ENCODE measurements around the gene RORB.

The RORB gene

DNA sequence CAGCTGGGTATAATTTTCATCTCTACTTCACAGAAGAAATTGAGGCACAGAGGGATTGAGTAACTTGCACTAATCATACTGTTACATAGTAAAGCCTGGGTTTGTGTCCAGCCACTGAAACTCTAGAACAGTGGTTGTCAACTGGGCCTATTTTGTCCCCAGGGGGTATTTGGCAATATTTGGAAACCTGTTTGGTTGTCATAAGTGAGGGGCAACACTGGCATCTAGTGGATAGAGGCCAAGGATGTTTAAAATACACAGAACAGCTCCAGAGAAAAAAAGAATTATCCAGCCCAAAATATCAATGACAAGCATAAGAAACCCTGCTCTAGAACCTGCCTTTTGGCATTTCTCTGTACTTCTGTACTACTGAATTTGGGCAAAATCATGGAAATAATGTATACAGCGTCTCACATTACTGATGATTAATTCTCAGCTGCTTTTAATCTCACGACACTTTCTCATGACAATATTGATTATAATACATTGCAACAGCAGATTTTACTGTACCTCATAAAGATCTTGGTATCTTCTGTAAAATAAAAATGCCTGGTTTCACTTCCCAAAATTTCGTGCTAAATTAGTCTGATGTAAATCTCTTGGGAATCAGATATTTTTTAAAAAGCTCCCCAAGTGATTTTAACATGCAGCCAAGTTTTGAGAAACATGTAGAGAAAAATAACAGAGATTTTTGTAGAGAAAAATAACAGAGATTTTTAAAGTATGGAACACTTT lies 112.7 kb downstream of the RORB start:
- H3K27ac ChIP-seq (ENCODE audit: low read length) = no peak overlapping the region
- H3K27me3 ChIP-seq (ENCODE audit: low read depth, low read length) = no peaks in the 10 kb centered on the region
- no peak overlapping the region for H3K4me3 ChIP-seq (ENCODE audit: low read depth in 1 of 2, low read length in 2 of 2)
- no peaks in the 10 kb centered on the region for H3K36me3 ChIP-seq (ENCODE audit: control insufficient read depth in 1 of 2, insufficient read depth in 2 of 2, low read length in 2 of 2)
- no peaks in the 10 kb centered on the region for H3K9me3 ChIP-seq (ENCODE audit: control insufficient read depth in 1 of 2, low read length in 2 of 2)
- no peaks in the 10 kb centered on the region for H3K4me1 ChIP-seq (ENCODE audit: control insufficient read depth in 1 of 2, insufficient read depth in 2 of 2, low read length in 2 of 2)

DNA sequence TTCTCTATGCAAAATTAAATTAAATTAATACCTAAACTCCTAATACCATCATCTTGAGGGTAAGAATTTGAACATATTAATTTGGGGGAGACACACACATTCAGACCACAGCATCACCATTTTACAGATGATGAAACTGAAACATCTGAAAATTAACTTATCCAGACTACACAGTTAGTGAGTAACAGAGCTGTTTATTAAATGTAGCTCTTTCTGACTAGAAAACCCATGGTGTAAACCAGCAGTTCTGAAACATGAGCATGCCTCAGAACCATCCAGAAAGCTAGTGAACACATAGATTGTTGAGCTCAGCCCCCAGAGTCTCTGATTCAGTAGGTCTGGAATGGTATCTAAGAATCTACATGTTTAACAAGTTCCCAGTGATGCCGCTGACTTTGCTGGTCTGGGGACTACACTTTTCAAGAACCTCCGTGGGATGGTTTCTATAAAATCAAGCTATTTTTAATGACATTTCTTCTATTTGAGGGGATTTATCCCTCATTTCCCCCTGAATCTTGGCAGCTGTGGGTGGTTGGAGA lies 113.5 kb downstream of the RORB start:
- Histone ChIP-seq H3K36me3 (ENCODE audit: control insufficient read depth in 1 of 2, insufficient read depth in 2 of 2, low read length in 2 of 2) (no peaks in the 10 kb centered on the region), H3K4me3 (ENCODE audit: low read depth in 1 of 2, low read length in 2 of 2) (no peak overlapping the region), H3K27me3 (ENCODE audit: low read depth, low read length) (no peaks in the 10 kb centered on the region), H3K9me3 (ENCODE audit: control insufficient read depth in 1 of 2, low read length in 2 of 2) (no peaks in the 10 kb centered on the region), H3K4me1 (ENCODE audit: control insufficient read depth in 1 of 2, insufficient read depth in 2 of 2, low read length in 2 of 2) (no peaks in the 10 kb centered on the region), H3K27ac (ENCODE audit: low read length) (no peak overlapping the region)

DNA sequence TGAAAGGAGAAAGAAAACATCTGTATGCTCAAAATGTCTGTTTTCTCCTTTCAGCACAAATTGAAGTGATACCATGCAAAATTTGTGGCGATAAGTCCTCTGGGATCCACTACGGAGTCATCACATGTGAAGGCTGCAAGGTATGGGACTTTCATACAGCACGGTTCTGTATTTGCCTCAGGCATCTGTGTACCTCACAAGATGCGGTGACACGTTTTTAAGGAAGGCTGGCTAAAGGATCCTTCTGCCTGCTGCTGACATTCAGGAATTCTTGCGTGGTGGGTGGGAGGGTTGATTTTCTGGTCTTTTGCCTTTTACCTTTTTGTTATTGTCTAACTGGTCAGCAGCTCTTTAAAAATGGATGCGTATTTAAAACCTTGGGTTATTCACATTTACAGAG lies 133.1 kb downstream of the RORB start:
- no peaks in the 10 kb centered on the region for H3K27me3 ChIP-seq (ENCODE audit: low read depth, low read length)
- no peaks in the 10 kb centered on the region for H3K4me1 ChIP-seq (ENCODE audit: control insufficient read depth in 1 of 2, insufficient read depth in 2 of 2, low read length in 2 of 2)
- no peaks in the 10 kb centered on the region for H3K9me3 ChIP-seq (ENCODE audit: control insufficient read depth in 1 of 2, low read length in 2 of 2)
- H3K27ac ChIP-seq (ENCODE audit: low read length) = no peak overlapping the region
- H3K4me3 ChIP-seq (ENCODE audit: low read depth in 1 of 2, low read length in 2 of 2) = no peak overlapping the region
- no peaks in the 10 kb centered on the region for H3K36me3 ChIP-seq (ENCODE audit: control insufficient read depth in 1 of 2, insufficient read depth in 2 of 2, low read length in 2 of 2)

DNA sequence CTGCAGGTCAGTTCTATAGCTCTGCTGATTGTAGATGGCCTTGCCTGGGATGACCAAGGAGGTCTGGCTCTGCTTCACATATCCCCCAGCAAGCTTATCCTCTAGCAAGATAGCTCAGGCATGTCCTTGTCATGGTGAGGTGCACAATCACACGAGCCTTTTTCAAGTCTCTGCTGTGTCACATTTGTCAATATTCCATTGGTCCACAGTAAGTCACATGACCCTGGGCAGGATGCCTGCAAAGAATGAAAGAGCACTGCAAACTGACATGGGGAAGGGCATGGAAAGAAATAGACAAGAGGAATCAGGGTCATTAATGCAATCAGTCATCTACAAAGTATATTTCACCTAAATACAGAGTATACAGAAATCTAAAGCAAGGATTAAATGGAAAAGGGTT lies 142.0 kb downstream of the RORB start:
- Histone ChIP-seq H3K9me3 (ENCODE audit: control insufficient read depth in 1 of 2, low read length in 2 of 2) (no peaks in the 10 kb centered on the region), H3K27ac (ENCODE audit: low read length) (no peak overlapping the region), H3K4me1 (ENCODE audit: control insufficient read depth in 1 of 2, insufficient read depth in 2 of 2, low read length in 2 of 2) (no peaks in the 10 kb centered on the region), H3K27me3 (ENCODE audit: low read depth, low read length) (no peaks in the 10 kb centered on the region), H3K4me3 (ENCODE audit: low read depth in 1 of 2, low read length in 2 of 2) (no peak overlapping the region), H3K36me3 (ENCODE audit: control insufficient read depth in 1 of 2, insufficient read depth in 2 of 2, low read length in 2 of 2) (no peaks in the 10 kb centered on the region)

DNA sequence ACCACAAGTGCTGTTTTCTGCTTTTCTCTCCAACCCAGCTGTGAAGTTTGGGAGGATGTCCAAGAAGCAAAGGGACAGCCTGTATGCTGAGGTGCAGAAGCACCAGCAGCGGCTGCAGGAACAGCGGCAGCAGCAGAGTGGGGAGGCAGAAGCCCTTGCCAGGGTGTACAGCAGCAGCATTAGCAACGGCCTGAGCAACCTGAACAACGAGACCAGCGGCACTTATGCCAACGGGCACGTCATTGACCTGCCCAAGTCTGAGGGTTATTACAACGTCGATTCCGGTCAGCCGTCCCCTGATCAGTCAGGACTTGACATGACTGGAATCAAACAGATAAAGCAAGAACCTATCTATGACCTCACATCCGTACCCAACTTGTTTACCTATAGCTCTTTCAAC lies 145.2 kb downstream of the RORB start:
- Histone ChIP-seq H3K9me3 (ENCODE audit: control insufficient read depth in 1 of 2, low read length in 2 of 2) (no peaks in the 10 kb centered on the region), H3K4me3 (ENCODE audit: low read depth in 1 of 2, low read length in 2 of 2) (no peak overlapping the region), H3K36me3 (ENCODE audit: control insufficient read depth in 1 of 2, insufficient read depth in 2 of 2, low read length in 2 of 2) (no peaks in the 10 kb centered on the region), H3K4me1 (ENCODE audit: control insufficient read depth in 1 of 2, insufficient read depth in 2 of 2, low read length in 2 of 2) (no peaks in the 10 kb centered on the region), H3K27ac (ENCODE audit: low read length) (no peak overlapping the region), H3K27me3 (ENCODE audit: low read depth, low read length) (no peaks in the 10 kb centered on the region)

DNA sequence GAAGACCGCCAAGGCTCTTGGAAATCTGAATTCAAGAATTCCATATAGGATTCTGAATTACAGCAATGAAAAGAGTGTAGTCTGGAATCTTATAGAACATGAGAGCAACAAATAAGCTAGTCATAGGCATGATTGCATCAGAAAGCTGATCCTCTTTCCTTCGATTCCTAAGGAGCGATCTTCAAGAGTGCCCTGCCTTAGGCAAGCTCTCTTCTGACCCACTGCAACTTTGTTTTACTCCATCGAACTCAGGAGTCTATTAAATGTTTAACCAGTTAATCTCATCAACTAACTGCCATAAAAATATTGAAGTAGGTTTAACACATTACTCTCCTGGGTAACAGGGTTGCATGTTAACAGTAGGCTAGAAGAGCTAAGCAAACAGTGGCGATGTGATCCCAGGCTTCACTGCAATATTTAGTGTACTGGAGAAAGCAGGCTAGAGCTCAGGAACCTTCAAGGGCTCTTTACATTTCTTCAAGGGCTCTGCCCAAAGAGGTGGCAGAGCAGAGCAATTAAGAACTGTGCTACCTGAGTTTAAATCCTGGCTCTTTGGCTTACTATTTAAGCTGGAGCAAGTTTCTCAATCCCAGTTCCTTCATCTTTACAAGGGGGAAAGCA lies 146.3 kb downstream of the RORB start:
- H3K4me3 ChIP-seq (ENCODE audit: low read depth in 1 of 2, low read length in 2 of 2) = no peak overlapping the region
- no peaks in the 10 kb centered on the region for H3K4me1 ChIP-seq (ENCODE audit: control insufficient read depth in 1 of 2, insufficient read depth in 2 of 2, low read length in 2 of 2)
- H3K27me3 ChIP-seq (ENCODE audit: low read depth, low read length) = no peaks in the 10 kb centered on the region
- no peak overlapping the region for H3K27ac ChIP-seq (ENCODE audit: low read length)
- H3K9me3 ChIP-seq (ENCODE audit: control insufficient read depth in 1 of 2, low read length in 2 of 2) = no peaks in the 10 kb centered on the region
- no peaks in the 10 kb centered on the region for H3K36me3 ChIP-seq (ENCODE audit: control insufficient read depth in 1 of 2, insufficient read depth in 2 of 2, low read length in 2 of 2)

DNA sequence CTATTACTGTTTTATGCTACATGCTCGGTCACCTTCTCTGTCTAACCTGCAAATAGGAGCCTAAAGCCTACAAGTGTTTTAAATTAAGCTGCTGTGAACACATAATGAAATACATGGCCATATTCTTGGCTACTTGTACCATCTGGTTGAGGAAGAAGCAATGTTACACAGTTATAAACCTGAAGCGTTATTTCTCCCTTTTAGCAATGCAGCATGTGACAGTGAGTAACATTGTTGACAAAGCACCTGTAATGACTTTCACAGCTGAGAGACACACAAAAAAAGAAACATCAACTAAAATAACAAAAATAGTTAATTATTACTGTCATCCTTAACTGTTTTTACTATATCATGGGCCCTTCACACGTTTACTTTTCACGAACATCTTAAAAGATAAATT lies 146.9 kb downstream of the RORB start:
- Histone ChIP-seq H3K27ac (ENCODE audit: low read length) (no peak overlapping the region), H3K27me3 (ENCODE audit: low read depth, low read length) (no peaks in the 10 kb centered on the region), H3K36me3 (ENCODE audit: control insufficient read depth in 1 of 2, insufficient read depth in 2 of 2, low read length in 2 of 2) (no peaks in the 10 kb centered on the region), H3K9me3 (ENCODE audit: control insufficient read depth in 1 of 2, low read length in 2 of 2) (no peaks in the 10 kb centered on the region), H3K4me3 (ENCODE audit: low read depth in 1 of 2, low read length in 2 of 2) (no peak overlapping the region), H3K4me1 (ENCODE audit: control insufficient read depth in 1 of 2, insufficient read depth in 2 of 2, low read length in 2 of 2) (no peaks in the 10 kb centered on the region)

DNA sequence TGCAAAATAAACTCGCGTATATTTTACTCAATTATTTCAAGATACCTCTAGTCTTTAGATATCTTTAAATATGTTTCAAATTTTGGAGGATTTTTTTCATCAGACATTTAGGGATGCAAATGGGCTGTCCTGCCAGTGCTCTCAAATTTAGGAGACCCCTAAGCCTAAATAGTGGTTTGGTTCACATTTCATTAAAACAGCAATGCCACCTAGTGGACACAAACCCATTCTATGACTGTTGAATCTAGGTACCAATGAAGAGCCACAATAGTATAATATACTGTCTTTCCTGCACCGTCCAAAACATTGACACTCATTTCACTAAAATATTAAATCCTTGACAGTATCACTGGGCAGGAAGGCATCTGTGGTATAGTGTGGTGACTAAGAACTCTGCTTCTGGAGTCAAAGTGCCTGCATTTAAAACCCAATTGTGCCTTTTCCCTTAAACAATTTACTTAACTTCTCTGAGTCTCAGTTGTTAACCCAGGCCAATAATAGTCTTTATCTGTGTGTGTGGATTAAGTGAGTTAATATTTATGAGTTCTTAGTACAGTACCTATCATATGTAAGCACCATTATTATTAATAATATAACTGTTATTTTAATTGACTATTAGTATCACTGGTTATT lies 148.0 kb downstream of the RORB start:
- Histone ChIP-seq H3K9me3 (ENCODE audit: control insufficient read depth in 1 of 2, low read length in 2 of 2) (no peaks in the 10 kb centered on the region), H3K4me1 (ENCODE audit: control insufficient read depth in 1 of 2, insufficient read depth in 2 of 2, low read length in 2 of 2) (no peaks in the 10 kb centered on the region), H3K27ac (ENCODE audit: low read length) (no peak overlapping the region), H3K27me3 (ENCODE audit: low read depth, low read length) (no peaks in the 10 kb centered on the region), H3K36me3 (ENCODE audit: control insufficient read depth in 1 of 2, insufficient read depth in 2 of 2, low read length in 2 of 2) (no peaks in the 10 kb centered on the region), H3K4me3 (ENCODE audit: low read depth in 1 of 2, low read length in 2 of 2) (no peak overlapping the region)

DNA sequence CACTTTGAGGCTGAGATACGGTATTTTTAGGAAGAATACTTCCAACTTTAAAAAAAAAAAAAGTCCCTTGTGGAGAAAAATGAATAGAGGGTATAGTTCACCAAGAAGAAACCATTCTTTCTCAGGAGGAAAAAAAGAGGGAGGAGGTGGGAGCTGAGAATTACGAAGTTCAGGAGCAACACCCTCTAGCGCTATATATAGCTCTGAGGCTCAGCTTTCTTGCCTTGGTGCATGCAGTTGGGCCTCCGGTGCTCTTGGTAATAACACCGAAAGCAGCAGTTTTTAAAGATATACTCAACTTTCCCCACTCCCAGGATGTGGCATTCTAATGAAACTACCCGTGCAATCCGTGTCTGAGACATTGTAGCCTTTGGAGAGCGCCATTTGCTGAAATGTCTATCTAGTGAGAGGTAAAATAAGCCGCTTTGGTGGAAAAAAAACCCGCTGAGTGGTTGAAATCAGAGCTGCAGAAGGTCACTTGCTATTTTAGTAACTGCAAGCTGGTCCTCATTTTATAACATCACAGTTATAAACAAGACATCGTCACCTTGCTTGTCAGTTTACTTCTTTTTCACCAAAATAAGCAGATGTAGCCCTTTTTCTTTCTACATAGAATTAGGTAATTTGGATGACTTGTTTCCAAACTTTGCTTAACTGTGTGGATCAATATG lies 156.4 kb downstream of the RORB start:
- Histone ChIP-seq H3K9me3 (ENCODE audit: control insufficient read depth in 1 of 2, low read length in 2 of 2) (no peaks in the 10 kb centered on the region), H3K4me1 (ENCODE audit: control insufficient read depth in 1 of 2, insufficient read depth in 2 of 2, low read length in 2 of 2) (no peaks in the 10 kb centered on the region), H3K4me3 (ENCODE audit: low read depth in 1 of 2, low read length in 2 of 2) (no peak overlapping the region), H3K27me3 (ENCODE audit: low read depth, low read length) (no peaks in the 10 kb centered on the region), H3K36me3 (ENCODE audit: control insufficient read depth in 1 of 2, insufficient read depth in 2 of 2, low read length in 2 of 2) (no peaks in the 10 kb centered on the region), H3K27ac (ENCODE audit: low read length) (no peak overlapping the region)

DNA sequence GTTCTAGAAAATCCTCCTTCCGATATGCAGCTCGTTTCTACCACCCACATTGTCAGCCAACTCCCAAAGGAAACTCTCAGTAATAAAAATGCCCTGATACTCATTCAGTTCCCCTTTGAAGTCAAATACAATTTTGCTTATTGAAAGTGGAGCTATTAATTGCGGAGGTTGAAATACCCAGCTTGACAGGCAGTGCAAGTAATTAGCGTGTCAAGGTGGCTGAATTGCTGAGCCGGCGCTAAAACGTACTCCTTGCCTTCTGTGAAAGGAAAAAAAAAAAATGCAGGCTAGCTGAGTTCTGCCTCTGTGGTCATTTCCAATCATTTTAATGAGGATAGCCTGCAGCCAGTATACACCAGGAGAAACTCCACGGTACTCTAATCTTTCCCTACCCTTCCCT lies 165.5 kb downstream of the RORB start:
- Histone ChIP-seq H3K27ac (ENCODE audit: low read length) (no peak overlapping the region), H3K4me3 (ENCODE audit: low read depth in 1 of 2, low read length in 2 of 2) (no peak overlapping the region), H3K27me3 (ENCODE audit: low read depth, low read length) (no peaks in the 10 kb centered on the region), H3K36me3 (ENCODE audit: control insufficient read depth in 1 of 2, insufficient read depth in 2 of 2, low read length in 2 of 2) (no peaks in the 10 kb centered on the region), H3K4me1 (ENCODE audit: control insufficient read depth in 1 of 2, insufficient read depth in 2 of 2, low read length in 2 of 2) (no peaks in the 10 kb centered on the region), H3K9me3 (ENCODE audit: control insufficient read depth in 1 of 2, low read length in 2 of 2) (no peaks in the 10 kb centered on the region)

DNA sequence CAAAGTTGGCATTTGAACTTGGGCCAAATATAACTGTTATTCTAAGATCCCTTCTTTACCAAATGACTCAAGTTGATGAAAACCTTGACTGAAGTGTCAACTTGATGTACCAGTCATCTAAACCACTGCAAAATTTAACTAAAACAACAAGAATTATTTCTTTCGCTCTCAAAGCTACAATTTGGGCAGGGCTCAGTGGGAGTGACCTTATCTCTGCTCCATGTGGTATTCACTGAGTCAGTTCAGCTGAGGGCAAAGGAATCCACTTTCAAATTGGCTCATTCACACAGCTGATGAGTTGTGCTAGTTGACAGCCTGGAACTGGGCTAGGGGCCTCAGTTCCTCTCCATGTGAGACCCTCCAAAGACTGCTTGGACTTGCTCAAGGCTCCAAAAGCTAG lies 166.3 kb downstream of the RORB start:
- no peaks in the 10 kb centered on the region for H3K36me3 ChIP-seq (ENCODE audit: control insufficient read depth in 1 of 2, insufficient read depth in 2 of 2, low read length in 2 of 2)
- no peak overlapping the region for H3K27ac ChIP-seq (ENCODE audit: low read length)
- H3K27me3 ChIP-seq (ENCODE audit: low read depth, low read length) = no peaks in the 10 kb centered on the region
- H3K4me3 ChIP-seq (ENCODE audit: low read depth in 1 of 2, low read length in 2 of 2) = no peak overlapping the region
- no peaks in the 10 kb centered on the region for H3K9me3 ChIP-seq (ENCODE audit: control insufficient read depth in 1 of 2, low read length in 2 of 2)
- no peaks in the 10 kb centered on the region for H3K4me1 ChIP-seq (ENCODE audit: control insufficient read depth in 1 of 2, insufficient read depth in 2 of 2, low read length in 2 of 2)

All from muscle layer of duodenum (tissue), 2 donors.